Karpas-422 (cell line): ENCODE results near the gene C1QA. TPM values are rescaled to one million over a fixed set of nuclear protein-coding genes. Genes with fewer than 3 reads are reported as not detected.

Experiments used
- DNase-seq: peaks from one replicate; pipeline ENCODE4 v3.0.0-alpha.2; 2015
- H2AFZ ChIP-seq: fragments of 200-600 bp; sonication (generic); 2 replicates; pipeline ENCODE4 v1.6.1; 2014; ENCODE audit warnings: antibody characterized with exemption, low read length, mixed read lengths
- H3K27ac ChIP-seq: fragments of 200-600 bp; sonication (generic); 2 replicates; pipeline ENCODE4 v1.5.1; 2014; ENCODE audit warnings: mild to moderate bottlenecking, low read length, moderate library complexity
- H3K27me3 ChIP-seq: fragments of 200-600 bp; sonication (generic); 2 replicates; pipeline ENCODE4 v1.6.1; 2014; ENCODE audit warnings: low read length, mixed read lengths
- H3K36me3 ChIP-seq: fragments of 200-600 bp; sonication (generic); 2 replicates; pipeline ENCODE4 v1.6.1; 2014; ENCODE audit warnings: low read length, mixed read lengths; ENCODE audit not compliant: insufficient read depth
- H3K4me1 ChIP-seq: fragments of 200-600 bp; sonication (generic); 2 replicates; pipeline ENCODE4 v1.6.1; 2014; ENCODE audit warnings: mild to moderate bottlenecking, low read length, mixed read lengths
- H3K4me2 ChIP-seq: fragments of 200-600 bp; sonication (generic); 2 replicates; pipeline ENCODE4 v1.6.1; 2014; ENCODE audit warnings: low read length, low read depth, mild to moderate bottlenecking; ENCODE audit not compliant: poor library complexity, severe bottlenecking
- H3K4me3 ChIP-seq: fragments of 200-600 bp; sonication (generic); 2 replicates; pipeline ENCODE4 v1.5.1; 2014; ENCODE audit warnings: mild to moderate bottlenecking, antibody characterized with exemption, low read length, mixed read lengths
- H3K79me2 ChIP-seq: fragments of 200-600 bp; sonication (generic); 2 replicates; pipeline ENCODE4 v1.6.1; 2014; ENCODE audit warnings: mild to moderate bottlenecking, low read length, mixed read lengths
- H3K9ac ChIP-seq: fragments of 200-600 bp; sonication (generic); 2 replicates; pipeline ENCODE4 v1.6.0; 2014; ENCODE audit warnings: low read length
- H3K9me2 ChIP-seq: fragments of 200-600 bp; sonication (generic), shearing (Covaris generic); replicated peaks from 2 replicates; pipeline ENCODE4 v1.6.0; 2014; ENCODE audit warnings: mild to moderate bottlenecking, low read length, moderate library complexity; ENCODE audit not compliant: insufficient read depth
- H3K9me3 ChIP-seq: fragments of 300-700, 200-600 bp; sonication (generic); 2 replicates; pipeline ENCODE4 v1.6.1; 2014; ENCODE audit warnings: low read length, mixed read lengths
- H4K20me1 ChIP-seq: fragments of 200-600 bp; sonication (generic); 2 replicates; pipeline ENCODE4 v1.6.1; 2014; ENCODE audit warnings: mild to moderate bottlenecking, antibody characterized with exemption, low read length, low read depth; ENCODE audit not compliant: insufficient read depth
- total RNA-seq: library from RNA; depleted of rRNA; stranded (reverse); fragments of >200 nt; shearing (Covaris generic); gene quantifications from 2 replicates; pipeline ENCODE4 v1.2.3, GENCODE V29; 2014; ENCODE audit warnings: low replicate concordance

The C1QA gene
- total RNA-seq, 1 experiment from 2014 or later, result not detected

- no peak for DNase-seq
- H4K20me1 ChIP-seq, result 0 out of 2 replicates have a peak, but pooled peaks cover 2% of the 10 kb centered on the region
- no peak overlapping the region for H2AFZ ChIP-seq
- H3K4me3 ChIP-seq, result no peak overlapping the region
- no peaks in the 10 kb centered on the region for H3K9me2 ChIP-seq
- H3K4me1 ChIP-seq, result no peaks in the 10 kb centered on the region
- H3K79me2 ChIP-seq, result no peaks in the 10 kb centered on the region
- H3K9ac ChIP-seq, result no peak overlapping the region
- no peaks in the 10 kb centered on the region for H3K9me3 ChIP-seq
- H3K27me3 ChIP-seq, result no peaks in the 10 kb centered on the region
- H3K36me3 ChIP-seq, result no peaks in the 10 kb centered on the region
- H3K4me2 ChIP-seq, result no peak overlapping the region
- no peak overlapping the region for H3K27ac ChIP-seq
Observed at GRCh38 chr1:22607154-22607553, 29.3 kb upstream of the C1QA start.

GRCh38 chr1:22608361-22608760, 28.1 kb upstream of the C1QA start:
- Histone ChIP-seq H3K27ac (no peak overlapping the region), H3K9me3 (no peaks in the 10 kb centered on the region), H4K20me1 (0 out of 2 replicates have a peak, but pooled peaks cover 2% of the 10 kb centered on the region), H3K9ac (no peak overlapping the region), H3K9me2 (no peaks in the 10 kb centered on the region), H3K36me3 (no peaks in the 10 kb centered on the region), H3K4me2 (no peak overlapping the region), H3K27me3 (no peaks in the 10 kb centered on the region), H3K4me1 (no peaks in the 10 kb centered on the region), H3K4me3 (no peak overlapping the region), H3K79me2 (no peaks in the 10 kb centered on the region), H2AFZ (no peak overlapping the region)
- DNase-seq, result no peak

- Histone ChIP-seq H3K4me2 (no peak overlapping the region), H3K9me3 (no peaks in the 10 kb centered on the region), H3K27ac (no peak overlapping the region), H3K4me1 (no peaks in the 10 kb centered on the region), H4K20me1 (0 out of 2 replicates have a peak, but pooled peaks cover 2% of the 10 kb centered on the region), H3K9me2 (no peaks in the 10 kb centered on the region), H3K36me3 (no peaks in the 10 kb centered on the region), H3K4me3 (no peak overlapping the region), H3K79me2 (no peaks in the 10 kb centered on the region), H2AFZ (no peak overlapping the region), H3K27me3 (no peaks in the 10 kb centered on the region), H3K9ac (no peak overlapping the region)
- DNase-seq, result no peak
Observed at GRCh38 chr1:22609291-22609690, 27.1 kb upstream of the C1QA start.

DNA sequence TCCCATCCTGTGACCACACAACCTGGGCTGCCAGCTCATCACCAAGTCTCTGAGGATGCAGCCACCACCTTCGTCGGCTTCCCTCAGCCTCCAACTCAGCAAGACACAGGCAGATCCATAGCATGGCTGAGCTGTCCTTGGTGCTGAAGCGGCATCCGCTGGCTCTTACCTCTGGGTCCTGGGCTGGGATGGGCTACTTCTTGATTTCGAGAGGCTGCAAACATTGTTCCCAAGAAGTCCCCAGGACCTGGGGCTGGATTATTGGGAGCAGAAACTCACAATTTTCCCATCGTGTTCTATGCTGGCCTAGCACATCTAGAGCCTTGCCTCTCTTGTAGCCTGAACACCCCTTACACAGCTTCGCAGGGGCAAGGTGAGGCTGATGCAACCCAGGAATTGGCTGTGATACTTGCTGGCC, 24.9 kb upstream of the C1QA start:
- H4K20me1 ChIP-seq, result 0 out of 2 replicates have a peak, but pooled peaks cover 2% of the 10 kb centered on the region
- H3K4me2 ChIP-seq, result no peak overlapping the region
- no peak overlapping the region for H3K9ac ChIP-seq
- no peaks in the 10 kb centered on the region for H3K9me3 ChIP-seq
- no peaks in the 10 kb centered on the region for H3K27me3 ChIP-seq
- H3K79me2 ChIP-seq, result no peaks in the 10 kb centered on the region
- no peaks in the 10 kb centered on the region for H3K4me1 ChIP-seq
- H3K9me2 ChIP-seq, result no peaks in the 10 kb centered on the region
- DNase-seq, result peak; percentile 71
- no peak overlapping the region for H3K4me3 ChIP-seq
- H3K27ac ChIP-seq, result no peak overlapping the region
- H2AFZ ChIP-seq, result no peak overlapping the region
- H3K36me3 ChIP-seq, result no peaks in the 10 kb centered on the region

DNA sequence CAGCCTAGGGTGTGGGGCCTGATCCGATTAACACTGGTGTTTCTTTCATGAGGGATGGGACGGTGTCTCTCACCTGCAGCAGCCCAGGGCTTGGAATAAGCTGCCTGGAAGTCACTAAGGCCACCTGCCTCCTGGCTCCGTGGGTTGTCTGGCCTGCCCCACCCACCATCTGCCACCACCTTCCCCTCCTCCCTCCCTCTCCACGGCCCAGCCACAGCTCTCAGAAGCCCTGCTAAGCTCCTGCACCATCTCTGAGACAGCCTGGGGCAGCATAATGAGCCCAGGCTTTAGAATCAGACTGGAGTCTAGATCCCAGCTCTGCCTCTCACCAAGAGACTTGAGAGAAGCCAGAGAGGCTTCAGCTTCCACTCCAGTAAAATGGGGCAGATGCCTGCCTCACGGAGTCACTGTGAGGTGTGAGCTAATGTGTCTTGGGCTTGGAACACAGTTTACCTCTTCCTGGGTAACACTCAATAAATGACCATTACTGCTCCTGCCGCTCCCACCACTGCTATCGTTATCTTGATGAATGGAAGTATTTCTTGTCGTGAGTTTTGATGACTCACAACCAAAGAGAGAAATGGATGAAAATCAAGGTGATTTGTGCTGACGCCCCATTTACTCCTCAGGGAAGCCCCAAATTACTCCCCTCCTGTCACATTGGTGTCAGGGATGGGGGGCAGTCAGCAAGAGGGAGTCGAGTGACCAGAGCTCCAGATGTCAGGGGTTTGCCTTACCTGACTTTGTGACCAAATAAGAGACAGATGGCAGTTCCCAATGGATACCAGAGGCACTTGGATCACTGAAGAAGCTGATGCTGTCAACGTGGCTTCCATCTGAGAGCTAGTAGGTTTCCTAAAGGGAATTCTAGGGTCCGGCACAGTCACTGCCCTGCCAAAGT, 23.5 kb upstream of the C1QA start:
- Histone ChIP-seq H4K20me1 (no peaks in the 10 kb centered on the region), H2AFZ (no peak overlapping the region), H3K27me3 (no peaks in the 10 kb centered on the region), H3K27ac (no peak overlapping the region), H3K9ac (no peak overlapping the region), H3K79me2 (no peaks in the 10 kb centered on the region), H3K4me1 (no peaks in the 10 kb centered on the region), H3K9me3 (no peaks in the 10 kb centered on the region), H3K36me3 (no peaks in the 10 kb centered on the region), H3K4me3 (no peak overlapping the region), H3K9me2 (no peaks in the 10 kb centered on the region), H3K4me2 (no peak overlapping the region)
- no peak for DNase-seq

GRCh38 chr1:22613572-22613918, 22.9 kb upstream of the C1QA start:
- Histone ChIP-seq H3K27me3 (no peaks in the 10 kb centered on the region), H3K9me2 (no peaks in the 10 kb centered on the region), H3K36me3 (no peaks in the 10 kb centered on the region), H2AFZ (no peak overlapping the region), H3K4me1 (no peaks in the 10 kb centered on the region), H3K27ac (no peak overlapping the region), H3K9ac (no peak overlapping the region), H3K4me3 (no peak overlapping the region), H3K79me2 (no peaks in the 10 kb centered on the region), H3K9me3 (no peaks in the 10 kb centered on the region), H4K20me1 (no peaks in the 10 kb centered on the region), H3K4me2 (no peak overlapping the region)
- no peak for DNase-seq

GRCh38 chr1:22613951-22614350, 22.5 kb upstream of the C1QA start:
- H3K79me2 ChIP-seq, result no peaks in the 10 kb centered on the region
- H3K27ac ChIP-seq, result no peak overlapping the region
- H3K36me3 ChIP-seq, result no peaks in the 10 kb centered on the region
- H3K4me3 ChIP-seq, result no peak overlapping the region
- no peaks in the 10 kb centered on the region for H3K9me3 ChIP-seq
- H3K9me2 ChIP-seq, result no peaks in the 10 kb centered on the region
- no peaks in the 10 kb centered on the region for H3K27me3 ChIP-seq
- no peak overlapping the region for H3K9ac ChIP-seq
- no peak overlapping the region for H2AFZ ChIP-seq
- no peak for DNase-seq
- H3K4me1 ChIP-seq, result no peaks in the 10 kb centered on the region
- no peaks in the 10 kb centered on the region for H4K20me1 ChIP-seq
- H3K4me2 ChIP-seq, result no peak overlapping the region

GRCh38 chr1:22615886-22616285, 20.5 kb upstream of the C1QA start:
- H3K4me1 ChIP-seq, result no peaks in the 10 kb centered on the region
- H2AFZ ChIP-seq, result no peak overlapping the region
- no peaks in the 10 kb centered on the region for H3K9me2 ChIP-seq
- no peaks in the 10 kb centered on the region for H4K20me1 ChIP-seq
- DNase-seq, result no peak
- H3K27me3 ChIP-seq, result no peaks in the 10 kb centered on the region
- no peaks in the 10 kb centered on the region for H3K9me3 ChIP-seq
- no peak overlapping the region for H3K9ac ChIP-seq
- no peak overlapping the region for H3K4me2 ChIP-seq
- no peaks in the 10 kb centered on the region for H3K36me3 ChIP-seq
- H3K4me3 ChIP-seq, result no peak overlapping the region
- H3K27ac ChIP-seq, result no peak overlapping the region
- H3K79me2 ChIP-seq, result no peaks in the 10 kb centered on the region
